Measurements from ENCODE around the gene HIPK2. TPM values are rescaled to one million over a fixed set of nuclear protein-coding genes. Genes with fewer than 3 reads are reported as not detected.
"Not testable (repeated sequence)": the region's sequence is repeated elsewhere in the genome, so short reads cannot be mapped to it uniquely, and the experiment has no call there.

HIPK2 gene
- total RNA-seq, 3 donors from 2014 or later (not counting 1 experiment from before 2014, with no cell fraction given) = 127 to 145 (median 144) TPM

- Histone ChIP-seq H3K27ac (ENCODE audit: low read length) (no peak overlapping the region), H3K4me3 (ENCODE audit: low read length) (no peak overlapping the region), H3K36me3 (ENCODE audit: control insufficient read depth, insufficient read depth, low read length) (no peaks in the 10 kb centered on the region), H3K4me1 (ENCODE audit: control insufficient read depth, insufficient read depth, low read length) (no peaks in the 10 kb centered on the region), H3K9me3 (ENCODE audit: control insufficient read depth, insufficient read depth, low read length) (no peaks in the 10 kb centered on the region), H3K27me3 (ENCODE audit: control insufficient read depth, insufficient read depth, low read length) (no peaks in the 10 kb centered on the region)
- no peak for ATAC-seq
- intact Hi-C loops (cut with micrococcal nuclease) = no loop called here
- no peak overlapping the region for H3K27ac Mint-ChIP-seq
- TF ChIP-seq CTCF (IDR thresholded peaks at IDR 0.05) = no peak
- DNase-seq = no peak
- no peaks in the 10 kb centered on the region for H3K36me3 Mint-ChIP-seq
- WGBS (ENCODE audit: insufficient coverage) = 92% methylated on average over 8 of the region's 8 CpGs
- H3K4me1 Mint-ChIP-seq = peaks cover 6 to 11% of the 10 kb centered on the region in 2 donors
- no peak overlapping the region for H3K4me3 Mint-ChIP-seq
- H3K27me3 Mint-ChIP-seq (ENCODE audit: low read depth in 2 of 2) = peaks cover 0 to 11% of the 10 kb centered on the region in 2 donors
- no peaks in the 10 kb centered on the region for H3K9me3 Mint-ChIP-seq
Measured at GRCh38 chr7:139557857-139558581, 219.8 kb downstream of the HIPK2 start.

- H3K4me3 Mint-ChIP-seq; H3K36me3 Mint-ChIP-seq; H3K4me3 ChIP-seq (ENCODE audit: low read length); intact Hi-C loops (cut with micrococcal nuclease); H3K27ac Mint-ChIP-seq; H3K9me3 ChIP-seq (ENCODE audit: control insufficient read depth, insufficient read depth, low read length); H3K36me3 ChIP-seq (ENCODE audit: control insufficient read depth, insufficient read depth, low read length); H3K27ac ChIP-seq (ENCODE audit: low read length); H3K4me1 ChIP-seq (ENCODE audit: control insufficient read depth, insufficient read depth, low read length); H3K27me3 ChIP-seq (ENCODE audit: control insufficient read depth, insufficient read depth, low read length); ATAC-seq; H3K4me1 Mint-ChIP-seq; H3K9me3 Mint-ChIP-seq; DNase-seq: not testable (repeated sequence)
- peaks cover 0 to 13% of the 10 kb centered on the region in 2 donors for H3K27me3 Mint-ChIP-seq (ENCODE audit: low read depth in 2 of 2)
- 90% methylated on average over 8 of the region's 8 CpGs for WGBS (ENCODE audit: insufficient coverage)
Measured at GRCh38 chr7:139553991-139554700, 223.7 kb downstream of the HIPK2 start.

- Mint-ChIP-seq H3K36me3 (no peaks in the 10 kb centered on the region), H3K27ac (no peak overlapping the region), H3K4me3 (no peak overlapping the region), H3K9me3 (no peaks in the 10 kb centered on the region), H3K27me3 (ENCODE audit: low read depth in 2 of 2) (peaks cover 0 to 5% of the 10 kb centered on the region in 2 donors), H3K4me1 (no peaks in the 10 kb centered on the region)
- no peak for TF ChIP-seq CTCF (IDR thresholded peaks at IDR 0.05)
- no peak for DNase-seq
- no peak overlapping the region for H3K4me3 ChIP-seq (ENCODE audit: low read length)
- H3K36me3 ChIP-seq (ENCODE audit: control insufficient read depth, insufficient read depth, low read length) = no peaks in the 10 kb centered on the region
- 86% methylated on average over 5 of the region's 5 CpGs for WGBS (ENCODE audit: insufficient coverage)
- no peak for ATAC-seq
- peaks cover 2% of the 10 kb centered on the region for H3K27me3 ChIP-seq (ENCODE audit: control insufficient read depth, insufficient read depth, low read length)
- H3K27ac ChIP-seq (ENCODE audit: low read length) = no peak overlapping the region
- no peaks in the 10 kb centered on the region for H3K4me1 ChIP-seq (ENCODE audit: control insufficient read depth, insufficient read depth, low read length)
- no peaks in the 10 kb centered on the region for H3K9me3 ChIP-seq (ENCODE audit: control insufficient read depth, insufficient read depth, low read length)
- intact Hi-C loops (cut with micrococcal nuclease) = no loop called here
Measured at GRCh38 chr7:139548302-139549028, 229.3 kb downstream of the HIPK2 start.

GRCh38 chr7:139544645-139545044 is 233.2 kb downstream of the HIPK2 start:
- H3K27ac Mint-ChIP-seq = no peak overlapping the region
- H3K27me3 Mint-ChIP-seq (ENCODE audit: low read depth in 2 of 2) = no peaks in the 10 kb centered on the region
- no peak overlapping the region for H3K4me3 Mint-ChIP-seq
- H3K9me3 Mint-ChIP-seq = no peaks in the 10 kb centered on the region
- H3K27me3 ChIP-seq (ENCODE audit: control insufficient read depth, insufficient read depth, low read length) = peaks cover 2% of the 10 kb centered on the region
- H3K4me3 ChIP-seq (ENCODE audit: low read length) = no peak overlapping the region
- no peaks in the 10 kb centered on the region for H3K9me3 ChIP-seq (ENCODE audit: control insufficient read depth, insufficient read depth, low read length)
- WGBS (ENCODE audit: insufficient coverage) = 92% methylated on average over 11 of the region's 11 CpGs
- no peaks in the 10 kb centered on the region for H3K4me1 Mint-ChIP-seq
- no peaks in the 10 kb centered on the region for H3K36me3 Mint-ChIP-seq
- H3K27ac ChIP-seq (ENCODE audit: low read length) = no peak overlapping the region
- no peaks in the 10 kb centered on the region for H3K36me3 ChIP-seq (ENCODE audit: control insufficient read depth, insufficient read depth, low read length)
- ATAC-seq (no peak), DNase-seq (no peak)
- intact Hi-C loops (cut with micrococcal nuclease) = no loop called here
- no peaks in the 10 kb centered on the region for H3K4me1 ChIP-seq (ENCODE audit: control insufficient read depth, insufficient read depth, low read length)
- no peak for TF ChIP-seq CTCF (IDR thresholded peaks at IDR 0.05)

Data from natural killer cell (primary cell).